Stimulated activated CD8-positive, alpha-beta memory T cell treated with anti-CD3 and anti-CD28 coated beads, Interleukin-15, amount 100 ng/mL, for 48 hours (primary cell): Measurements from ENCODE around the gene RFX2.
A peak's percentile ranks its signal among the peaks of the same experiment; 100 is the strongest.

Source experiments
- DNase-seq, 2 donors: peaks; one replicate each; pipeline ENCODE4 v3.0.0-alpha.2; 2020; ENCODE audit warnings: low read depth in 2 of 2

The RFX2 gene

DNA sequence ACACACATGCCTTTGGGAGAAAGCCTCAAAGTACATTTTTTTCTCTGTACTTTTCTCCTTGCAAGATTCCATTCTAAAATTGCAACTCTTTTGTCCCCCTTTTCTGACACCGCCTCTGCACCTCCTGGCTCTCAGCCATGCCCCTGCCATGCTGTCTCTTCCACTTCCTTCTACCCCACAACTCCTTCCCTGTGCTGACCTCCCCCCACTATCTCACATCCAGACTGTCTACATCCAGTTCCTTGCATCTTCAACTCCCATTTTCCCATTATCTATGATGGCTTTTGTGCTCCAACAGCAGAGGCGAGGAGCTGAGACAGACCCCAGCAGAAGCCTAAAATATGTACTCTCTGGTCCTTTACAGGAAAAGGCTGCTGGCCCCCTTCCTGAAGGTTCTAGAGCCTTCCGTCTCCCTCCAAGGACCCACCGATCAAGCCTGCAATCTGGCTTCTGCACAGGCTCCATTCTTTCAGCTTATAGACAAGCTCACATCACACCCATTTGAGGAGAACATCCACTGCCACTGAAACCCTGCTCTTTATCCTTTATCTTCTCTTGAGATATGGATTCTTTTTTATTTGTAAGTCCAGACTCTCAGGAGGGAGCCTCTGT lies 50.2 kb downstream of the RFX2 start:
- DNase-seq = no peak

DNA sequence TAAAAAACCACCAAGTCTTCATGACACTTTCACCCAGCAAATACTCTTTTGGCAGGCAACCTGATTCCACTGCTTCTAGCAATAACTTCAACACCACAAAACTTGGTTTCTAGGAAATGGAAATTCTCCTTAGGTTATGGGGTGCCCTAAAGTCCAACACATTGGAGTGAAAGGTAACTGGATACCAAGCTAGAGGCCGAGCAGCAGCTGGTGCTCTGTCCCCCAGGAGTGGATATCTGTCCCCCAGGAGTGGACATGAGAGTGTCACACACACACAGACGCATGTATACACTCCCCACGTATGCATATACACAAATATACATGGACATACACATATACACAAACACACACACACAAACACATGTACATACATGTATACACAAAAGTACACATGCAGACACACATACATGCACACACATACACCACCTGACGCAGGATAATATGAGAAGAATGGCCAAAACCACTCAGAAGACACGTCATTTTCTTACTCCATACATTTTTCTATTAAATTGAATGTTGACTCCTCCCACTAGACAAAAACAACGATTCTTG lies 50.8 kb downstream of the RFX2 start:
- no peak for DNase-seq

DNA sequence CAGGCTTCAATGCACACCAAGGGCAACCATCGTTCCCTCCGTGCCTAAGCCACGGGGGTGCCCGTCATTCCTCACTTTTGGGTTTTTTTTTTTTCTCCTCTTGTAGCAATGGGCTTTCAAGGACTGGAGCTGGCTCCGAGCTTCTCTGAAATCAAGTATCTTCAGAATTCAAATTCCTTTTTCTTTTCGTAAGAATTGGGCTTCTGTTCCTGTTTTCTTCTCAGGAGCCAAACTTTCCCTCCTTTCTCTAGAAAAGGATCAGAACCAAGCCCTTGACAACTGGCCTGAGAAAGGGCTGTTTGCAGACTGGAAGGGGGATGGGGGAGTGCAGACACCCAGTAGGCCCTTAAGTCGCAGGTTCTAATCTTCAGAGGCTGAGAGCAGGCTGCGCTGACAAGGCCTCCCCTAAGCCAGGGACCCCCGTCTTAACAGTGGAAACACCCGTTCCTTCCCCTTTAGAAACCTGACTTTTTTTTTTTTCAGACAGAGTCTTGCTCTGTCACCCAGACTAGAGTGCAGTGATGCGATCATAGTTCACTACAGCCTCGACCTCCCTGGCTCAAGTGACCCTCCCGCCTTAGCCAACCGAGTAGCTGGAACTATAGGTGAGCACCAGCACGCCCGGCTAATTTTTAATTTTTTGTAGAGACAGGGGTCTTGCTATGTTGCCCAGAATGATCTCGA lies 51.6 kb downstream of the RFX2 start:
- no peak for DNase-seq

DNA sequence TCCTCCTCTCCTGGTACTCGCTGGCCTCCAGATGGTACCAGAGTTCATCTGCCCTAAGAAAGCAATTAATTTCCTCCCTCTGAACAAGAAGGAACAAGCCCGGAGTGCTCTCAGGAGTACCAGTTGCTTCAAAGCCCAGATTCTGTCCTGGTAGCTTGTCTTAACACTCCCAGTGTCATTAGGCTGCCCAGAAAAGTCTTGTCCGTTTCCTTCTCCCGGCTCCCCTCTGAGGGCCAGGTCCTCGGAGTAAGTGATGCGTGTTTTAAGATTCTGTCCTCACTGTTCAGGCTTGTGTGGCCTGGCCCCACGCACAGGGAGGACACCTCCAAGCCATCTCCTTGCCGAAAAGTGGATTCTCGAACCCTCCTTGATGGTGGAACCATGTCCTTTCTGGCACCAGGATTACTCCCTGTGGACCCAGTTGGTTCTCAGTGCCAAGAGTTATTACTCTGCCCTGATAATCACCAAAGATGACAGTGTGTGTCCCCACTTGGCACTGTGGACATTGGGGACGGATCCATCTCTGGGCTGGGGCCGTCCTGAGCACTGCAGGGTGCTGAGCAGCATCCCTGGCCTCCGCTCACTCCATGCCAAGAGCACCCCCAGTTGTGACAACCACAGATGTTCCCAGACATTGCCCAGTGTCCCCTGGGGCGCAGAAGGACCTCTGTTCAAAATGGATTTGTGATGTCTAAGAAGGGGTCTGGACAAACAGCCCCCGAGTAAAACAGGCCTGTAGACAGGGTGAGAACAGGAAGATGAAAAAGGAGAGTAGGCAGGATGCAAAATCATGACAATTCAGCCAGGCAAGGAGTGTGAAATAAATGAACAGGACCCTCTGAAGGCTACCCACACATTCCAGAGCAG lies 52.4 kb downstream of the RFX2 start:
- DNase-seq = no peak

DNA sequence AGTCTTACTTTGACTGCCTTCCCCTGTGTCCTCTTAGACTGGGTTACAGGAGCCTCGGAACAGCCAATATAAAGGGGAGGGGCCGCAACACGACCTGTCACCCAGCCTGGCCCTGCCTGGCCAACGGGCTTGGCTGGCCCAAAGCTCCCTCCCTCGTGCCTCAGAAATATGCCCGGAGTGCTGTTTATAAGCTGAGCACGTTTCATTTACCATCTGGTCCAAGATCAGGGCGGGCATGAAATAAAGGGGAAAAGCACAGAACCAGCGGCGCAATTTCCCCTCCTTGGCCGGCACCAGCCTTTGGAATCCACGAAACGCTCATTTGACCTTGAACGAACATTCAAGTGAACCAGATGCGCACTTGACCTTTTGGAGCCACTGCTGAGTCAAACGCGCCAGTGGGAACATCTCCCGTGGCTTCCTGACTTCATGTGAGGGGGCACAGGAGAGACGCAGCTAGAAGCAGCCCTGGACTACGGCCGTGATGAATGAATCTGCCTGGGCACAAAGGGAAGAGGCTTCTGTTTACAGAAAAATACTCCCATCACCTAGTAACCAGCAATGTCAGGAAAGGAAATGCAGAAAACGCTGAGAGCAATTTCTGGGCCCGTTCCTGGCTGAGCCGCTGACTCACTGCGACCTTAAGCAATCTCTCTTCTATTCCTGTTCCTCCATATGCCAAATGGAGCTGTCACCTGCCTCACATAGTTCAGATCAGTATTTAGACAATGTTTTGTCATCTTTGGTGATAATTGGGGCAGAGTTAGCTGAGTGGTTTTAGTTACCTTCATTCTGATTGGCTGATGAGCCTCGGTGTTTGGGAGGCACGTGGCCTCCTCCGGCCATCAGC lies 53.3 kb downstream of the RFX2 start:
- no peak for DNase-seq

DNA sequence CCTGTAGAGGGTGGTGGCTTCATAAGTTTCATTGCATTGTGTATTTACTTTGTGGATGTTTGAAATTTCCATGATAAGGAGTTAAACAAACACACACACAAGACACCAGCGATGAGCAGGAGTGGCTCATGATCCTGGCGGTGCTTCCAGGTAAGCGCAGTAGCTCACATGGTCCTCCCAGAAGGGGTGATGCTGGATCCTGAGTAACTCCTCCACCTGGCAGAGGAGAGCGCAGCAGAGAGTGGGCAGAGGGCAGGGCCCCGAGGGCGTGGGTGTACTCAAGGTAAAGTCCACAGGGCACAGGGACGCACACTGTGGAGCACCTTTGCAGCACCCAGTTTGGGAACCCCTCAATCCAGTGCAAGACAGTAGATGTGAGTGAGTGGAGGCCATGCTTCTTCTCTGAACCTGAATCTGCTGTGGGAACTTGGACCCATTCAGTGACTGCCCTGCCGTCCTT lies 54.0 kb downstream of the RFX2 start:
- no peak for DNase-seq

DNA sequence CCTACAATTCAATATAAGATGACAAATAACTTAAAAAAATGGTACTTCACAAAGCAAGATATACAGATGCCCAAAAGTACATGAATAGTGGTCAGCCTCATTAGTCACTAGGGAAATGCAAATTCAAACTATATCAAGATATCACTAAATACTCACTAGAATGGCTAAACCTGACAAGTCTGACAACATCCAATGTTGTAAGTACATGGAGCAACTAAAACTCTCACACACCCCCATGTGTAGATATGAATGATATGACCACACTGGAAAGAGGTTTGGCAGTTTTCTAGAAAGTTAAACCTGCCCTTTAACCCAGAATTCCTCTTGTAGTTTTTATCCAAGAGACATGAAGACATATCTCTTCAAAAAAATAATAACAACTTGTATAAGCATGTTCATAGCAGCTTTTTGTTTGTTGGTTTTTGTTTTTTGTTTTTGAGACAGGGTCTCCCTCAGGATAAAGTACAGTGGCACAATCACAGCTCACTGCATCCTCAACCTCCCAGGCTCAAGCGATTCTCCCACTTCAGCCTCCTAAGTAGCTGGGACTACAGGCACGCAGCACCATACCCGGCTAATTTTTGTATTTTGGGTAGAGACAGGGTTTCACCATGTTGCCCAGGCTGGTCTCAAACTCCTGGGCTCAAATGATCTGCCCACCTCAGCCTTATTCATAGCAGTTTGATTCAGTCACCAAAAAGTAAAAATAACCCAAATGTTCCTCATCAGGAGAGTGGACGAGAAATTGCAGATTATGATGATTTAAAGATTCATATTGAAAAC lies 55.1 kb downstream of the RFX2 start:
- no peak for DNase-seq

DNA sequence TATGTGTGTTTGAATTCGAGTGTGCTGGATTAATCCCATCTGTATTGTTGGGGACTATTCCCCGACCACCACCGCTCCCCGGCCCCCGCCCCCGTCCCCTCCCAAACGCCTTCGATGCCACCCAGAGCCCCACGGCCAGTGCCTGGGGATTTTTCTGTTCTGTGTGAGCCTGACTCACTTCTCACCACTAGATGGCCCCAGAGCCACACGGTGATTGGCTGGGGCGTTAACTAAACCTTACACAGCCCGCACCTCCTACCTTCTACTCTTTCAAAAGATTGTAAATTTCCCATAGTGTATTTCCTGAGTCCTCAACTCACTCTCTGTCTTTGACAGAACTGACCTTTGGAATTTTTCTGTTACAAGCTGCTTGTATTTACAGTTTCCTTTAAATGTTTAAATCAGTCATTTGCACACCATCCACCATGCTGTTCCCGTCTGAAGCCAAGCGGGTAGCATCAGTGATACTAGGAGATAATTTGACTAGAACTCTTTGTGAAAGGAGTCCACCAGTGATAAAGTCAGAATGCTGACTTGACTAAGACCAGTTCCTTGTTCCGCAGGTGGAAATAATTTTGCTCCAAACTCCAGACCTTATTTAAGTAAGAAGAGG lies 61.4 kb downstream of the RFX2 start:
- DNase-seq = peak; percentile 47 to 53

DNA sequence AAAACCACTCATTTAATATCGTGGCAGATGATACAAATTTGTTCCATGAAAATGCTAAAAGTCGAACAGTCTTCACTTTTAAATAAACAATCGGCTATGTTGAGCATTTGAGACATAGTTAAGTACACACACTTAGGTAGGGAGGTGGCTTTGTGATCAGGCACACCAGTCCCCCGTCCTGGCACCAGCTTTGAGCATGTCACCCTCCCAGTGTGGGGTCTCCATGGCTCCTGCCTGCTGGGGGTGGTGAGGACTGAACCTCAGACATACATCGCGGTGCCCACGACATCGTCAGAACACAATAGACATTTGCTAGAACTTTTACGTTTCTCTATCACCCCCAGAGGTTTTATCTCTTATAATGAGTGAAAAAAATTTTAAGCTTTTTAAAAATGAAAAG lies 62.0 kb downstream of the RFX2 start:
- DNase-seq = no peak

DNA sequence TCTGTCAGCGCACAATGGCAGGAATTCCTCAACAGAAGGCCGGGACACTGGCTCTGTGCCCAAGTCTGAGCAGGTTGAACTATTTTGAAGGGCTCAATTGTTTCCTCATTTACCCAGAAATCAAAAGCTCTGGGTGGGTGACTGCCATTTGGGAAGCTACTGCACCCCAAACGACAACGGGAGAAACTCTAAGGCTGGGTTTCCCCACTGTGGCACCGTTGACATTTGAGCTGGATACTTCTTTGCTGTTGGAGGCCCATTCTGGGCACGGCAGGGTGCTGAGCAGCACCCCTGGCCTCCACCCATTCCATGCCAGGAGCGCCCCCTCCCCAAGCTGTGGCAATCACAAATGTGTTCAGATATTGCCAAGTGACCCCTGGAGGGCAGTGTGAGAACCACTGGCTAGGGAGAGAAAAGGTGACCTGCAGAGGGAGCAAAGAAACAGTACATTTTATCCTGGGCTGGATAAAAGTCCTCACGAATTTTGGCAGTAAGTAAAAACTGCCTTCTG lies 62.5 kb downstream of the RFX2 start:
- DNase-seq = no peak

DNA sequence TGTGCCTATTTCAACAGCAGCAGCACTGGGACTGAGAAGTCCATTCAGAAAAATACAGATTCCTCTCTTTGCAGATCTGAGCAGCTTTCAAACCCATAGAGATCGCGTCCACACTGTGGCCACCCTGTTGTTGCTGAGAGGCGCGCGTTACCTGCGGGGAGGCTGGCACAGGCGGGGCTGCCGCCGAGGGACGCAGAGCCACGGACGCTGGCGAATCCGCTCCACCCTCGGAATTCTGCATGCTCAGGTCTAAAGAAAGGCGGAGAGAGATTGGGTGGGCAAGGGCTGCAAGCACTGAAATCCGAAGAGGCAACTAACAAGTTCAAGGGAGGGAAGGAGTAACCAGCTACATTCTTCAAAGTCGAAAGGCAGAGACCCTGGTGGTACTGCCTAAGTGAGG lies 63.0 kb downstream of the RFX2 start:
- no peak for DNase-seq

DNA sequence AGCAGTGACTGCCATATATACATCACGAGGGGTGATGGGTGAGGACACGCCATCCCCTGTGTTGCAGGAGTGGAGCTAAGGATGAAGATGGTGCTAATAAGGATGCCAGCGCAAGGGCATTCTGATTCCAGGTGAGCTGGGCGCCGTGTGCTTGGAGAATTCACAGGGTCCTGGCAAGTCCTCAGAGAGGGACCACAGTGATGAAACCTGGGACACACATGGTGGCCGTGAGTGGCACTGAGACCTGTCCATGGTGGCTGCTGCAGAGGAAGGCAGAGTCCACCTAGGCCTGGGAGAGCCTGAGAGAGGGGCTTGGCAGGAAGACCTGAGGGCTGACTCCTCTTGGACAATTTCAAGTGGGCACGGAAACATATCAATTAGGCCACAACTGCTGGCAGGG lies 65.2 kb downstream of the RFX2 start:
- DNase-seq = no peak

DNA sequence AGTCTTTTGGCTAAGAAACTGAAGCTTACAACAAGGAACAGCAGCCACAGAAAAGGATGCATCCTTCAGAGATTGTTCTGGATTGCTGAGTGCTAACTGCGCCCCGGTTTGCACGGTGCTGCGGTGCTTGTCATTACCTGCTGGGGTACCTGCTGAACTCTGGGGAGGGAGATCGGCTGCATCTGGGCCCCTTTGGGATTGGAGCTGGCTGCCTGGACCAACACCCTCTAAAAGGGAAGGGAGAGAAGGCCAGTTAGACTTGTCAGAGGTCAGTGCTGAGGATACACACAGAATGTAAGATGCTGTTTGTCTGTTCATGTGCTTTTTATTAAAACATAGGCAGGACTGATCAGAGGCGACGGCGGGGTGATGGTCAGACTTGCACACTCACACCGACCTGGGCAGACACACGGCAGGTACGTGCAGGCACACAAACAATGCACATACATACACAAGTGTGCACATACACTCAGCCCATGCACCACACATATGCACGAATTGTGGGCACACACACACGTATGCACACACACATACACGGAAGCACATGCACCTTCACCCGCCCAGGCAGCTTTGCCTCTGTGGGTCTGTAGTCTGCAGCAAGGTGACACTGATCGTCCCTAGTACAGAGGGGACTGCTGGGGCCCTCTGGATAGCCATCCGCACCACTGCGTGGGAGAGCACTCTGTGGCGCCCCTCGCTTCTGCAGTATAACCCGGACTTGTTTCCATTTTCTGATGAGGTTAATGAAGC lies 66.1 kb downstream of the RFX2 start:
- DNase-seq = no peak

DNA sequence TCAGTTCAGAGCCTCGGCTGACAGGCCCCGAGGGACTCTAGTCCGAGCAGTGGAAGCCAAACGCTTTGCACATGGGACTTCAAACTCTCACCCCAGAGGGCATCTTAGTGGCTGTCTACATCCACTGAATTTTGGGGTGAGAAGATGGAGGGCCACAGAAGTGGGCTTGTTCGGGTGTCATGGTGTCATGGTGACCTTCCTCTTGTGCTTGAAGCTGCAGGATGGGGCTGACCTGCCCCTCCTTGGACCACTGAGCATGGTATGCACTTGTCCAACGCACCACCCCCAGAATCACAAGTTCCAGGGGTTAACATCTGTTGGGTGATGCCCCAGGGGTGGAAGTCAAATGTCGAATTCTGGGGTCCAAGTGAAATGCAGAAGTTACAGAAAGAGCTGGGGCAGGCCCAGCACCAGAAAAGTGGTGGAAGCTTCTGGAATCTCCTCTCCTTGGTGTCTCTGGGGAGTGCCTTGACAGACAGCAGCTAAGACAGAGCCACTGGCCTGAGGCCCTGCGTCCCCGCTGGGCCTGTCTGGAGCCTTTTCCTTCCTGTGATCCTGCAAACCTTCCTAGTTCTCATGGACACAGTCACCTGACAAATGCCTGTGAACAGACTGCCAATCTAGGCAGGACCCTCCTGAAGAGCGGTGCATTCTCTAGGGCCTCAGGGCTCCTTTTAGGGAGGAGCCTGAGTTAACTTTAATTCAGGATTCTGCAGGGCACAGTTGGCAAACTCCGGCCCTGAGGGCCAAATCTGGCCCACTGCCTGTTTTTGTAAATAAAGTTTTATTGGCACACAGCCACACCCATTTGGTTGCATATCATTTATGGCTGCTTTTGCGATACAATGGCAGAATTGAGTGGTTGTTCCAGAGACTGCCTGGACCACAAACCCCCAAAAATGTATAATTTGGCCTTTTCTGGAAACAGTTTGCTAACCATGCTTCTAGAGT lies 67.2 kb downstream of the RFX2 start:
- DNase-seq = no peak

DNA sequence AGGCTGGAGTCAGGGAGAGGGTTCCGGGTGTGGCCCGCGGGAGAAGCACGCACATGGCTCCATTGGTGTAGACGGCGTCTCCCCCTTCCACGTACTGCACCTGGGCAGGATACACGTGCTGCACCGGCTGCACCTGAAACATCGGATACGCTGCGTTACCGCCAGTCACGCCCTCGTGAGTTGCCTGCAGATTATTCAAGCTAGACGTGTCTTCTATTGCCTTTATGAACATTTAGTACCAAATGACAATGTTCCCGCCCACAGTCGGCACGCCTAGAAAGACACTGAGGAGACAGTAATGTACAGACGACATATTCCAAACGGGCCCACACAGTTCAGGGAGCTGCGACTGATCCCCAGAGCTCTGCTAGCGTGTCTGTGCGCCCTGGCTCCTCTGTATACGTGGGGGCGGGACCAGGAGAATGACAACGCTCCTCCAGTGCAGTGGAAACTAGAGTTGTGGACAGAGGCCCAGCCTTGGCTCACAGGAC lies 68.3 kb downstream of the RFX2 start:
- no peak for DNase-seq

DNA sequence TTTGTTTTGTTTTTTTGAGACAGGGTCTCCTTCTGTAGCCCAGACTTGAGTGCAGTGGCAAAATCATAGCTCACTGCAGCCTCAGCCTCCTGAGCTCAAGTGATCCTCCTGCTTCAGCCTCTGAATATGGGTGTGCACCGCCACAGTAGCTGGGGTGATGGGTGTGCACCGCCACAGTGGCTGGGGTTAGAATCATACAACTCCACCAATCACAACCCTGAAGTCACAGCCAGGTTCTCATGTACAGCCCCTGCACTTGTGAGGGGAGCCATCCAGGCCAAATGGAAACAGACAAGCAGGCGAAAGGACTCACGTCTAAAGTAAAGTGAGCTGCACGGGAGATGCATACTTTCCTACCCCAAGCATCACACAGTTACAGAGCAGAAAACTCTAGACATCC lies 69.2 kb downstream of the RFX2 start:
- DNase-seq = no peak

DNA sequence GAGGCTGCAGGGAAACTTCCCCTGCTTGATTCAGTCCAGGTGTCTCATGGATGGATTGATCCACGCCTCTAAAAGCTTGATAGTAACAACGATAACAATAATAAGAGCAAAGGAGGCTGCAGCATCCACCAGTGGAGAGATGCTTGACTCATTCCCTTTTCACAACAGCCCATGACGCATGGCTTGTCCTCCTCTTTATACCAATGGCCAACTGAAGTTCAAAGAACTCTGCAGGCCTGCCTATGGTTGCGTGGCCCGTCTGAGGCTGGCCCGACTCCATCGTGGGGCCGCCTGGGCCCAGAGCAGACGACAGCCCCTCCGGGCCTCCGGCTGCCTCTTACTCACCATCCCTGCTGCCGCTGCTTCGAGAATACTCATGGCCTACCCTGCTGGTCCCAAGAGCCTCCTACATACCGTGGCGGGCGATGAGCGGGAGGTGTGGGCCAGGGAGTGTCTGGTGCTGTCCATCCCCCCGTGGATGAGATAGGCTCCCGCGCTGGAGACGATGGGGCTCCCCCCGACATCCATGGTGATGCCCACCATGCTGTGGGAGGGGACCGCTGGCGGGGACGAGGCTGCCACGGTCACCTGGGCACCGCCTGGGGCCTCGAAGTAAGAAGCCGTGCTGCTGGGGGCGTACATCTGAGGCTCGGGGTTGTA lies 70.6 kb downstream of the RFX2 start:
- no peak for DNase-seq
